ENCODE results near the gene ZBTB21.
"Not testable (repeated sequence)": the region's sequence is repeated elsewhere in the genome, so short reads cannot be mapped to it uniquely, and the experiment has no call there.

The ZBTB21 gene

GRCh38 chr21:42019101-42019605 is 9.0 kb upstream of the ZBTB21 start:
- DNase-seq (ENCODE audit: low read depth), result no peak

GRCh38 chr21:42017022-42017421 is 6.9 kb upstream of the ZBTB21 start:
- no peak for DNase-seq (ENCODE audit: low read depth)

GRCh38 chr21:42016364-42016985 is 6.3 kb upstream of the ZBTB21 start:
- DNase-seq (ENCODE audit: low read depth), result no peak

- no peak for DNase-seq (ENCODE audit: low read depth)
Measured at GRCh38 chr21:42013931-42014330, 3.8 kb upstream of the ZBTB21 start.

- DNase-seq (ENCODE audit: low read depth), result no peak
Measured at GRCh38 chr21:42013376-42013775, 3.2 kb upstream of the ZBTB21 start.

GRCh38 chr21:42012763-42013329 is 2.7 kb upstream of the ZBTB21 start:
- no peak for DNase-seq (ENCODE audit: low read depth)

GRCh38 chr21:42012344-42012743 is 2.2 kb upstream of the ZBTB21 start:
- no peak for DNase-seq (ENCODE audit: low read depth)

- peak; percentile 10 for DNase-seq (ENCODE audit: low read depth)
Measured at GRCh38 chr21:42010507-42011495, 641 bp upstream of the ZBTB21 start.

- DNase-seq (ENCODE audit: low read depth), result peak; percentile 18
Measured at GRCh38 chr21:42009018-42009830, 936 bp downstream of the ZBTB21 start.

GRCh38 chr21:42007356-42007940 is 2.7 kb downstream of the ZBTB21 start:
- no peak for DNase-seq (ENCODE audit: low read depth)

GRCh38 chr21:42006765-42007164 is 3.4 kb downstream of the ZBTB21 start:
- no peak for DNase-seq (ENCODE audit: low read depth)

- no peak for DNase-seq (ENCODE audit: low read depth)
Measured at GRCh38 chr21:42004406-42005199, 5.6 kb downstream of the ZBTB21 start.

- DNase-seq (ENCODE audit: low read depth), result no peak
Measured at GRCh38 chr21:42003051-42003461, 7.1 kb downstream of the ZBTB21 start.

GRCh38 chr21:42002421-42002958 is 7.7 kb downstream of the ZBTB21 start:
- peak; percentile 41 for DNase-seq (ENCODE audit: low read depth)

GRCh38 chr21:42001781-42002180 is 8.4 kb downstream of the ZBTB21 start:
- no peak for DNase-seq (ENCODE audit: low read depth)

GRCh38 chr21:42000908-42001307 is 9.3 kb downstream of the ZBTB21 start:
- DNase-seq (ENCODE audit: low read depth), result no peak

- no peak for DNase-seq (ENCODE audit: low read depth)
Measured at GRCh38 chr21:41997657-41998056, 12.5 kb downstream of the ZBTB21 start.

- DNase-seq (ENCODE audit: low read depth), result no peak
Measured at GRCh38 chr21:41995577-41995976, 14.6 kb downstream of the ZBTB21 start.

- not testable (repeated sequence) for DNase-seq (ENCODE audit: low read depth)
Measured at GRCh38 chr21:41994613-41995012, 15.5 kb downstream of the ZBTB21 start.

- no peak for DNase-seq (ENCODE audit: low read depth)
Measured at GRCh38 chr21:41993744-41994143, 16.4 kb downstream of the ZBTB21 start.
